Upper lobe of left lung (tissue), 6 donors: ENCODE results near the gene SMKR1. TPM values are rescaled to one million over a fixed set of nuclear protein-coding genes. Genes with fewer than 3 reads are reported as not detected.

Experiments used
- ATAC-seq, 2 donors: fragments of 200-7000 bp; cut with Tn5 transposase; one replicate each; pipeline ENCODE4 v1.9.1; 2022; ENCODE audit warnings: mild to moderate bottlenecking in 2 of 2, moderate library complexity in 2 of 2; ENCODE audit not compliant: low FRiP score in 2 of 2
- DNase-seq, 2 donors: peaks; one replicate each; pipeline ENCODE4 v3.0.0-alpha.2; 2019 to 2020
- H3K27ac ChIP-seq, 4 donors: fragments of 200-600 bp; sonication (generic); one replicate each; pipeline ENCODE4 v1.5.1; 2016 to 2019
- H3K27me3 ChIP-seq, 4 donors: fragments of 200-600 bp; sonication (generic); one replicate each; pipeline ENCODE4 v1.5.1; 2017 to 2019
- H3K36me3 ChIP-seq, 4 donors: fragments of 200-600 bp; sonication (generic); one replicate each; pipeline ENCODE4 v1.5.1; 2016 to 2019
- H3K4me1 ChIP-seq, 4 donors: fragments of 200-600 bp; sonication (generic); one replicate each; pipeline ENCODE4 v1.5.1; 2018 to 2019
- H3K4me3 ChIP-seq, 4 donors: fragments of 200-600 bp; sonication (generic); one replicate each; pipeline ENCODE4 v1.5.1; 2017 to 2019; ENCODE audit warnings: mild to moderate bottlenecking in 2 of 4, moderate library complexity in 1 of 4
- H3K9me3 ChIP-seq, 4 donors: fragments of 200-600 bp; sonication (generic); one replicate each; pipeline ENCODE4 v1.5.1; 2018 to 2019
- EP300 ChIP-seq, 4 donors: sonication (generic); formaldehyde crosslinking; IDR thresholded peaks; one replicate each; pipeline ENCODE4 v1.5.1; 2017; ENCODE audit warnings: antibody characterized with exemption in 4 of 4, control low read depth in 2 of 4
- POLR2A ChIP-seq, 4 donors: fragments of 450-650 bp; IDR thresholded peaks; one replicate each; pipeline ENCODE4 v1.5.1; 2016 to 2017; ENCODE audit warnings: antibody characterized with exemption in 4 of 4, mild to moderate bottlenecking in 2 of 4
- POLR2AphosphoS5 ChIP-seq, 2 donors: sonication (generic); formaldehyde crosslinking; IDR thresholded peaks; one replicate each; pipeline ENCODE4 v1.5.1; 2017; ENCODE audit warnings: antibody characterized with exemption in 2 of 2
- WGBS, 2 donors: methylation state at CpG; one replicate each; pipeline ENCODE4 v1.1.5; 2017 to 2018; 5-methylcytosine and 5-hydroxymethylcytosine counted together
- total RNA-seq, 6 donors: library from RNA; depleted of rRNA in 4 of 6; stranded (reverse); fragments of >200 nt in 4 of 6; gene quantifications; one replicate each; pipeline versions ENCODE4 v1.1.0 to v1.2.1, GENCODE V29; 2016 to 2021
- TF ChIP-seq, protein P1 (sequence below), 6 experiments: fragments of 450-650 bp in 4 of 6; fragments of 200-600 bp in 2 of 6; sonication (generic) in 2 of 6; IDR thresholded peaks; one replicate each; pipeline ENCODE4 v1.5.1; 2016 to 2019; ENCODE audit warnings: antibody characterized with exemption in 6 of 6
- donor health status: DM: no; HTN: no; CAD: no; lungs with moderate emphysema.
- donor health status: DM: no; HTN: yes; CAD: no; lungs with severe emphysema.

SMKR1 gene
- total RNA-seq, 6 donors from 2014 or later: 0.76 to 3.2 (median 0.94) TPM; not detected in 2

DNA sequence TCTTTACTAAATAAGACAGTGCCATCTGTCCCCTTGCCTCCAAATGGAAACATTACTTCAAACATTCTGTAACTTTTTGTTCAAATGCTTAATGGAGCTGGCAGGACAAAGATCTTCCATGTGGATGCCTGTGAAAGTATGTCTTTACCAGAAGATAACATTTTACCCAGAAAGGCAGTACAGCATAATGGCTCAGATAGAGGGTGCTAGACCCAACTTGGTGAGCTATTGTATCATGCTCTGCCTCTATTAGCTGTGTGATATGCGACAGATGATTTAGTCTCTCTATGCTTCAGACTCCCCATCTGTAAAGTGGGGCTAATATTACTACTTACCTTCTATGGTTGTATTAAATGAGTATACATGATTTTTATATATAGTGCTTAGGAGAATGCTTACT lies 8.8 kb upstream of the SMKR1 start:
- DNase-seq: no peak
- TF ChIP-seq EP300 (IDR thresholded peaks at IDR 0.05) (no peak), POLR2AphosphoS5 (IDR thresholded peaks at IDR 0.05) (no peak)
- Histone ChIP-seq H3K36me3 (no peaks in the 10 kb centered on the region), H3K27ac (no peak overlapping the region), H3K9me3 (no peaks in the 10 kb centered on the region), H3K4me1 (no peaks in the 10 kb centered on the region), H3K4me3 (no peak overlapping the region), H3K27me3 (no peaks in the 10 kb centered on the region)
- ATAC-seq: peak in 1 of 2 donors; percentile 33
- 96 to 100% methylated on average over 1 of the region's 1 CpG for WGBS, 2 donors

DNA sequence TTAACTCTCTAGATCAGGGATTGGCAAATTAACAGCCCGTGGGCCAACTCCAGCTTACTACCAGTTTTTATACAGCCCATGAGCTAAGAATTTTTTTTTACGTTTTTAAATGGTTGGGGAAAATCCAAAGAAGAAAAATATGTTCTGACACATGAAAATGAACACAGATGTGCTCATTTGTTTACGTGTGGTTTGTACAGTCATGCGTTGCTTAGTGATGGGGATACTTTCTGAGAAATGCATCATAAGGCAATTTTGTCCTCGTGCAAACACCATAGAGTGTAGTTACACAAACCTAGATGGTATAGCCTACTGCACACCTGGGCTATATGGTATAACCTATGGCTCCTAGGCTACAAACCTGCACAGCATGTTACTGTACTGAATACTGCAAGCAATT lies 8.3 kb upstream of the SMKR1 start:
- no peaks in the 10 kb centered on the region for H3K27me3 ChIP-seq
- no peaks in the 10 kb centered on the region for H3K9me3 ChIP-seq
- no peak for TF ChIP-seq POLR2AphosphoS5 (IDR thresholded peaks at IDR 0.05)
- TF ChIP-seq EP300 (IDR thresholded peaks at IDR 0.05): no peak
- TF ChIP-seq, protein P1, sequence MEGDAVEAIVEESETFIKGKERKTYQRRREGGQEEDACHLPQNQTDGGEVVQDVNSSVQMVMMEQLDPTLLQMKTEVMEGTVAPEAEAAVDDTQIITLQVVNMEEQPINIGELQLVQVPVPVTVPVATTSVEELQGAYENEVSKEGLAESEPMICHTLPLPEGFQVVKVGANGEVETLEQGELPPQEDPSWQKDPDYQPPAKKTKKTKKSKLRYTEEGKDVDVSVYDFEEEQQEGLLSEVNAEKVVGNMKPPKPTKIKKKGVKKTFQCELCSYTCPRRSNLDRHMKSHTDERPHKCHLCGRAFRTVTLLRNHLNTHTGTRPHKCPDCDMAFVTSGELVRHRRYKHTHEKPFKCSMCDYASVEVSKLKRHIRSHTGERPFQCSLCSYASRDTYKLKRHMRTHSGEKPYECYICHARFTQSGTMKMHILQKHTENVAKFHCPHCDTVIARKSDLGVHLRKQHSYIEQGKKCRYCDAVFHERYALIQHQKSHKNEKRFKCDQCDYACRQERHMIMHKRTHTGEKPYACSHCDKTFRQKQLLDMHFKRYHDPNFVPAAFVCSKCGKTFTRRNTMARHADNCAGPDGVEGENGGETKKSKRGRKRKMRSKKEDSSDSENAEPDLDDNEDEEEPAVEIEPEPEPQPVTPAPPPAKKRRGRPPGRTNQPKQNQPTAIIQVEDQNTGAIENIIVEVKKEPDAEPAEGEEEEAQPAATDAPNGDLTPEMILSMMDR (IDR thresholded peaks at IDR 0.05): no peak
- TF ChIP-seq POLR2A (IDR thresholded peaks at IDR 0.05): no peak
- 70 to 78% methylated on average over 5 of the region's 5 CpGs for WGBS, 2 donors
- no peaks in the 10 kb centered on the region for H3K4me1 ChIP-seq
- DNase-seq (no peak), ATAC-seq (peak in 1 of 2 donors; percentile 71)
- no peak overlapping the region for H3K27ac ChIP-seq
- H3K4me3 ChIP-seq: no peak overlapping the region
- H3K36me3 ChIP-seq: no peaks in the 10 kb centered on the region

GRCh38 chr7:129495987-129496386 lies 6.3 kb upstream of the SMKR1 start:
- ATAC-seq: no peak
- Histone ChIP-seq H3K36me3 (no peaks in the 10 kb centered on the region), H3K4me1 (no peaks in the 10 kb centered on the region), H3K27ac (no peak overlapping the region), H3K27me3 (no peaks in the 10 kb centered on the region), H3K9me3 (no peaks in the 10 kb centered on the region), H3K4me3 (no peak overlapping the region)
- 63 to 68% methylated on average over 1 of the region's 1 CpG for whole genome bisulfite sequencing, 2 donors
- TF ChIP-seq EP300 (IDR thresholded peaks at IDR 0.05) (no peak), POLR2A (IDR thresholded peaks at IDR 0.05) (no peak), POLR2AphosphoS5 (IDR thresholded peaks at IDR 0.05) (no peak)
- TF ChIP-seq, protein P1 (IDR thresholded peaks at IDR 0.05): no peak
- no peak for DNase-seq

GRCh38 chr7:129496653-129497052 lies 5.7 kb upstream of the SMKR1 start:
- Histone ChIP-seq H3K9me3 (no peaks in the 10 kb centered on the region), H3K4me3 (no peak overlapping the region), H3K27me3 (no peaks in the 10 kb centered on the region), H3K4me1 (peaks cover 0 to 1% (median under 1%) of the 10 kb centered on the region in 4 donors), H3K36me3 (no peaks in the 10 kb centered on the region), H3K27ac (no peak overlapping the region)
- TF ChIP-seq POLR2A (IDR thresholded peaks at IDR 0.05): no peak
- TF ChIP-seq, protein P1 (IDR thresholded peaks at IDR 0.05): no peak
- no peak for TF ChIP-seq POLR2AphosphoS5 (IDR thresholded peaks at IDR 0.05)
- no peak for TF ChIP-seq EP300 (IDR thresholded peaks at IDR 0.05)
- 72 to 73% methylated on average over 7 of the region's 7 CpGs for WGBS, 2 donors
- ATAC-seq (no peak), DNase-seq (no peak)

GRCh38 chr7:129497156-129497555 lies 5.2 kb upstream of the SMKR1 start:
- Histone ChIP-seq H3K36me3 (no peaks in the 10 kb centered on the region), H3K27me3 (no peaks in the 10 kb centered on the region), H3K27ac (no peak overlapping the region), H3K4me3 (no peak overlapping the region), H3K9me3 (no peaks in the 10 kb centered on the region), H3K4me1 (peaks cover 3 to 6% (median 4%) of the 10 kb centered on the region in 4 donors)
- 82 to 83% methylated on average over 4 of the region's 4 CpGs for WGBS, 2 donors
- no peak for TF ChIP-seq POLR2A (IDR thresholded peaks at IDR 0.05)
- DNase-seq (no peak), ATAC-seq (no peak)

DNA sequence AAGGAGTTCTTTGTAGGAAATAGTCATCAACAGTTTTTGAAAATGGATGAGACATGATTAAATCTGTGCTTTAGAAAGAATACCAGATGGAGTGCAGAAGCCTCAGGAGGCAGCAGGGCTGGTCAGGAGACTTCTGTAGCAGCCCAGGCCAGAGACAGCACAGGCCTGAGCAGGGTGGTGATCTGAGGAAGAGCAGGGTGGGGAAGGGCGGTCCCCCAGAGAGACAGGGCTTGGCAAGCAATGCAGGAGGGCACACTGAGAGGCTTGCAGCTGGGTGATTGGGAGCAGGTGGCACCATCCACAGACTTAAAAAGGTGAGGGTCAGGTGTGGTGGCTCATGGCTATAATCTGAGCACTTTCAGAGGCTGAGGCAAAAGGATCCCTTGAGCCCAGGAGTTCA lies 4.3 kb upstream of the SMKR1 start:
- no peak for ATAC-seq
- H3K9me3 ChIP-seq: no peaks in the 10 kb centered on the region
- H3K4me1 ChIP-seq: peaks cover 4 to 14% (median 10%) of the 10 kb centered on the region in 4 donors
- no peaks in the 10 kb centered on the region for H3K36me3 ChIP-seq
- 93 to 100% methylated on average over 1 of the region's 1 CpG for whole genome bisulfite sequencing, 2 donors
- H3K27me3 ChIP-seq: no peaks in the 10 kb centered on the region
- H3K27ac ChIP-seq: no peak overlapping the region
- no peak overlapping the region for H3K4me3 ChIP-seq
- DNase-seq: no peak
- TF ChIP-seq POLR2A (IDR thresholded peaks at IDR 0.05) (no peak), EP300 (IDR thresholded peaks at IDR 0.05) (no peak), POLR2AphosphoS5 (IDR thresholded peaks at IDR 0.05) (no peak)
- TF ChIP-seq, protein P1 (IDR thresholded peaks at IDR 0.05): no peak
